ENCODE data around the gene PIP5KL1. TPM values are rescaled to one million over a fixed set of nuclear protein-coding genes. Genes with fewer than 3 reads are reported as not detected.

Gene PIP5KL1
- total RNA-seq, 1 donor from 2014 or later: 2.6 TPM

DNA sequence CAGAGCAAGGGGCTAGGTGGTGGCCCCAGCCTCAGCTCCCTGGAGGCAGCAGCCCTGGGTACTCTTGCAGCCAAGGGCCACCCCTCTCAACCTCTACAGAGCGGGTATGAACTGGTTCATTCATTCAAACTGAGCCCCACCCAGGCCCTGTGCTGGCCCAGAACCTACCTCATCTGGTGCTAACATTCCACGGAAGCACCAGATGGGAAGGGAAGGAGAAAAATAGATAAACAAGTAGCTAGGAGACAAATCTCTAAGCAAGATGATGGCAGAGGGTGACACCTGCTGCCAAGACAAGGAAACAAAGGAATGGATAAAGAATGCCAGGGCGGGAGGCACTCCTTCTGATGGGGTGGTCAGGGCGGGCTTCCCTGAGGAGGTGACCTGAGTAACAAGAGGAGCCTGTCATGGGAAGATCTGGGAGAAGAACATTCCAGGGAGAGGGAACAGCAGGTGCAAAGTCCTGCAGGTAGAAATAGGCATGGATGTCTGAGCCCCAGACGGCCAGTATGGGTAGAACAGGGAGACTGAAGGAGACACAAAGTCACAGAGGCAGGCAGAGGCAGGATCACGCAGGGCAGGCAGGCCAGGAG is 19.9 kb downstream of the PIP5KL1 start:
- Mint-ChIP-seq H3K4me3 (ENCODE audit: unreplicated experiment) (no peak overlapping the region), H3K27me3 (ENCODE audit: unreplicated experiment) (no peaks in the 10 kb centered on the region), H3K27ac (ENCODE audit: unreplicated experiment) (peak overlapping the region; percentile 42), H3K4me1 (ENCODE audit: unreplicated experiment) (peaks cover 23% of the 10 kb centered on the region), H3K36me3 (ENCODE audit: unreplicated experiment) (peaks cover 2% of the 10 kb centered on the region), H3K9me3 (ENCODE audit: unreplicated experiment) (no peaks in the 10 kb centered on the region)
- no peak for DNase-seq (ENCODE audit: extremely low spot score, unreplicated experiment)
- peak; percentile 41 for TF ChIP-seq CTCF (IDR thresholded peaks at IDR 0.05)

GRCh38 chr9:127909839-127910273 is 20.7 kb downstream of the PIP5KL1 start:
- Mint-ChIP-seq H3K4me3 (ENCODE audit: unreplicated experiment) (no peak overlapping the region), H3K27me3 (ENCODE audit: unreplicated experiment) (no peaks in the 10 kb centered on the region), H3K36me3 (ENCODE audit: unreplicated experiment) (peaks cover 2% of the 10 kb centered on the region), H3K9me3 (ENCODE audit: unreplicated experiment) (no peaks in the 10 kb centered on the region), H3K4me1 (ENCODE audit: unreplicated experiment) (peaks cover 26% of the 10 kb centered on the region), H3K27ac (ENCODE audit: unreplicated experiment) (no peak overlapping the region)
- DNase-seq (ENCODE audit: extremely low spot score, unreplicated experiment): no peak
- no peak for TF ChIP-seq CTCF (IDR thresholded peaks at IDR 0.05)

DNA sequence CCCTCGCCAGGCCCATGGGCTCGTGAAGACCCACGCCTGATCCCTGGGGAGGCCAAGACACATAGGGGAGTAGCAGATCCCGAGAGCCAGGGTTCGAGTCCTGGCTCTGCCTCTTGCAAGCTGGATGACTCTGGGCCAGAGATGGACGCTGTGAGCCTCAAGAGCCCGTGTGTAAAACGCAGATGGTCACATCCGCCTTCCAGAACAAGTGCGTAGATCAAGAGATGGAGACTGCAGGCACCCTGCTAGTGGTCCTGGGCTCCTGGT is 22.0 kb downstream of the PIP5KL1 start:
- no peak for DNase-seq (ENCODE audit: extremely low spot score, unreplicated experiment)
- Mint-ChIP-seq H3K9me3 (ENCODE audit: unreplicated experiment) (no peaks in the 10 kb centered on the region), H3K36me3 (ENCODE audit: unreplicated experiment) (peaks cover 2% of the 10 kb centered on the region), H3K27ac (ENCODE audit: unreplicated experiment) (no peak overlapping the region), H3K4me3 (ENCODE audit: unreplicated experiment) (no peak overlapping the region), H3K4me1 (ENCODE audit: unreplicated experiment) (peaks cover 35% of the 10 kb centered on the region), H3K27me3 (ENCODE audit: unreplicated experiment) (no peaks in the 10 kb centered on the region)
- TF ChIP-seq CTCF (IDR thresholded peaks at IDR 0.05): no peak

GRCh38 chr9:127907867-127908659 is 22.5 kb downstream of the PIP5KL1 start:
- no peak for TF ChIP-seq CTCF (IDR thresholded peaks at IDR 0.05)
- H3K4me3 Mint-ChIP-seq (ENCODE audit: unreplicated experiment): no peak overlapping the region
- DNase-seq (ENCODE audit: extremely low spot score, unreplicated experiment): no peak

GRCh38 chr9:127905788-127906191 is 24.8 kb downstream of the PIP5KL1 start:
- no peak for DNase-seq (ENCODE audit: extremely low spot score, unreplicated experiment)
- Mint-ChIP-seq H3K4me3 (ENCODE audit: unreplicated experiment) (no peak overlapping the region), H3K27ac (ENCODE audit: unreplicated experiment) (peak overlapping the region; percentile 80), H3K27me3 (ENCODE audit: unreplicated experiment) (no peaks in the 10 kb centered on the region), H3K4me1 (ENCODE audit: unreplicated experiment) (peaks cover 49% of the 10 kb centered on the region), H3K36me3 (ENCODE audit: unreplicated experiment) (no peaks in the 10 kb centered on the region), H3K9me3 (ENCODE audit: unreplicated experiment) (no peaks in the 10 kb centered on the region)
- TF ChIP-seq CTCF (IDR thresholded peaks at IDR 0.05): no peak

More at GRCh38 chr9:127907867-127908659, 22.5 kb downstream of the PIP5KL1 start:
- no peak overlapping the region for H3K27ac Mint-ChIP-seq (ENCODE audit: unreplicated experiment)
- peaks cover 41% of the 10 kb centered on the region for H3K4me1 Mint-ChIP-seq (ENCODE audit: unreplicated experiment)
- no peaks in the 10 kb centered on the region for H3K27me3 Mint-ChIP-seq (ENCODE audit: unreplicated experiment)
- H3K36me3 Mint-ChIP-seq (ENCODE audit: unreplicated experiment): peaks cover 2% of the 10 kb centered on the region
- no peaks in the 10 kb centered on the region for H3K9me3 Mint-ChIP-seq (ENCODE audit: unreplicated experiment)
